ENCODE data around the gene MLH1.

The MLH1 gene

GRCh38 chr3:37097776-37098175 lies 104.5 kb downstream of the MLH1 start:
- DNase-seq = no peak

DNA sequence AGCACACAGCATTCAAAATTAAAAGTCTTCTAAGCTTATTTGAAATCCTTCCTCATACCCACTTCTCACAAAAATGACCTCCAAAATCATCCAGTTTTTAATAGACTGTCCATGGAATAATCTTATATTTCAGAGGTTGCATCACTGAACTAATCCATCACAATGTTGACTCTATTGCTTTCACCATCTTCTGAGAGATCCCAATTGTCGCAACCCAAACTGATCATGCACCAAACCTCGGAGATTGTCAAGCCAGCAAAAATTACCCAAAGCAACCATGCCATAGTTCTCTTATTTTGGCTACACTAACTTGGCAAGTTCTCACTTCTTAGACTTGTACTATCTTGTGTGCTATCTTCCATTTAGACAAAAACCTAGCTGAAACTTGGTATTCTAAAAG lies 105.6 kb downstream of the MLH1 start:
- no peak for DNase-seq

- DNase-seq = no peak
Observed at GRCh38 chr3:37099469-37099868, 106.2 kb downstream of the MLH1 start.

DNA sequence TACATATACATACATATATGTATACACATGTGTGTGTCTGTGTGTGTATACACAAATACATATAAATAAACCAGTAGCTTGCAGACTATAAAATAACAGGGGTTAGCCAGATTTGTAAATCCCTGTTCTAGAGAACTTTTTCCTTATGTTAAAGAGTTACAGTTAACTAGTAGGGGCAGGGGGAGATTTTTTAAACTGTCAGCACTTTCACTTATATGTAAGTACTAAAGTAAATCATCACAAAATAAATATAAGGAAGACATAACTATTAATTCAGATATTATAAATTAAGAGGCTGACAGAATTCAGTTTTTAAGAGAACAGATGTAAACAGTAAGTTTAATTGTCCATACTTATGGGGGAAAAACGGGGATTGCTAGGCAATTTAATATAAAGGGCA lies 107.1 kb downstream of the MLH1 start:
- DNase-seq = no peak
